Gastroesophageal sphincter (tissue), 3 donors: ENCODE data around the gene TARS3.
"Not testable (repeated sequence)": the region's sequence is repeated elsewhere in the genome, so short reads cannot be mapped to it uniquely, and the experiment has no call there.

Experiments used
- POLR2A ChIP-seq, 2 donors: fragments of 450-650 bp; IDR thresholded peaks; one replicate each; pipeline ENCODE4 v1.6.1; 2017; ENCODE audit warnings: antibody characterized with exemption in 2 of 2, mild to moderate bottlenecking in 2 of 2, moderate library complexity in 1 of 2
- POLR2AphosphoS5 ChIP-seq: sonication (generic); formaldehyde crosslinking; IDR thresholded peaks from one replicate; pipeline ENCODE4 v1.6.1; 2017; ENCODE audit warnings: antibody characterized with exemption
- TF ChIP-seq, protein P1 (sequence below), 4 experiments: fragments of 200-600 bp in 2 of 4; fragments of 450-650 bp in 2 of 4; sonication (generic) in 1 of 4; IDR thresholded peaks; one replicate each; pipeline ENCODE4 v1.5.1; 2017 to 2019; ENCODE audit warnings: antibody characterized with exemption in 4 of 4, mild to moderate bottlenecking in 2 of 4, moderate library complexity in 2 of 4

DNA sequence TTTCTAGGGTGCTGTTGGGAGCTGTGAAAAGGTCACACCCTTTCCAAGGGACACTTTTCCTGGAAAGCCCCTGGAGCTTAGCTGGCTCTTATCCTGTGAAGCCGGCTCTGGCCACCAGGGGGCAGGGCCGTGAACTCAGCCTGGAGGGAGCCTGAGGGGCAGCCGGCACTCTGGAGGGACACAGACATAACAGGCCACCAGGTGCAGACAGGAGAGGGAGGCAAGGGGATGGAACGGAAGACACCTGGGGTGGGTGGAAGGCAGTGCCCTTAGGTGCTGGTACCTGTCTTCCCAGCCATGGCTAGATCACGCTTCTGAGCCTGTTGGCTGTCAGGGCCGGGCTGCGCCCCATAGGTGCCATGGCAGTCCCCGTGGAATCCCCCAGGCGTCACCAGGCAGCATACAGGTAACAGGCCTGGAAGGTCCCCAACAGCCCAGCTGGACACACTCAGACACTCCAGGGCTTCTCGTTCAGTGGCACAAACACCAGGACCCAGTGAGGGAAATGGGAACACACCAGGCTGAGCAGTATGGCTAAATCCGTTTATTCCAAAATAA, 42.9 kb upstream of the TARS3 start:
- TF ChIP-seq, protein P1, sequence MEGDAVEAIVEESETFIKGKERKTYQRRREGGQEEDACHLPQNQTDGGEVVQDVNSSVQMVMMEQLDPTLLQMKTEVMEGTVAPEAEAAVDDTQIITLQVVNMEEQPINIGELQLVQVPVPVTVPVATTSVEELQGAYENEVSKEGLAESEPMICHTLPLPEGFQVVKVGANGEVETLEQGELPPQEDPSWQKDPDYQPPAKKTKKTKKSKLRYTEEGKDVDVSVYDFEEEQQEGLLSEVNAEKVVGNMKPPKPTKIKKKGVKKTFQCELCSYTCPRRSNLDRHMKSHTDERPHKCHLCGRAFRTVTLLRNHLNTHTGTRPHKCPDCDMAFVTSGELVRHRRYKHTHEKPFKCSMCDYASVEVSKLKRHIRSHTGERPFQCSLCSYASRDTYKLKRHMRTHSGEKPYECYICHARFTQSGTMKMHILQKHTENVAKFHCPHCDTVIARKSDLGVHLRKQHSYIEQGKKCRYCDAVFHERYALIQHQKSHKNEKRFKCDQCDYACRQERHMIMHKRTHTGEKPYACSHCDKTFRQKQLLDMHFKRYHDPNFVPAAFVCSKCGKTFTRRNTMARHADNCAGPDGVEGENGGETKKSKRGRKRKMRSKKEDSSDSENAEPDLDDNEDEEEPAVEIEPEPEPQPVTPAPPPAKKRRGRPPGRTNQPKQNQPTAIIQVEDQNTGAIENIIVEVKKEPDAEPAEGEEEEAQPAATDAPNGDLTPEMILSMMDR (IDR thresholded peaks at IDR 0.05): not testable (repeated sequence)
- not testable (repeated sequence) for TF ChIP-seq POLR2AphosphoS5; POLR2A (IDR thresholded peaks at IDR 0.05)
